DMS153 (cell line): ENCODE results near the gene TDP1.
"Not testable (repeated sequence)": the region's sequence is repeated elsewhere in the genome, so short reads cannot be mapped to it uniquely, and the experiment has no call there.

Experiments
- DNase-seq: peaks from one replicate; lab custom pipeline; 2025; lab: John Stamatoyannopoulos, UW

The TDP1 gene

GRCh38 chr14:90049390-90049789 lies 93.7 kb downstream of the TDP1 start:
- DNase-seq, result no peak

GRCh38 chr14:90050271-90050670 lies 94.5 kb downstream of the TDP1 start:
- DNase-seq, result no peak

- no peak for DNase-seq
Observed at GRCh38 chr14:90053044-90053443, 97.3 kb downstream of the TDP1 start.

- no peak for DNase-seq
Observed at GRCh38 chr14:90054803-90055202, 99.1 kb downstream of the TDP1 start.

GRCh38 chr14:90056826-90057225 lies 101.1 kb downstream of the TDP1 start:
- DNase-seq, result no peak

- no peak for DNase-seq
Observed at GRCh38 chr14:90058876-90059458, 103.2 kb downstream of the TDP1 start.

GRCh38 chr14:90060312-90060964 lies 104.7 kb downstream of the TDP1 start:
- peak; percentile 40 for DNase-seq

- no peak for DNase-seq
Observed at GRCh38 chr14:90060965-90061684, 105.4 kb downstream of the TDP1 start.

- DNase-seq, result no peak
Observed at GRCh38 chr14:90061685-90062126, 106.0 kb downstream of the TDP1 start, which contains the start of gene KCNK13. TSS of gene KCNK13 (plus strand) at chr14:90061994. CDS start at chr14:90062206, 212 bp downstream.

GRCh38 chr14:90062127-90062794 lies 106.5 kb downstream of the TDP1 start:
- no peak for DNase-seq

- DNase-seq, result no peak
Observed at GRCh38 chr14:90062822-90063539, 107.3 kb downstream of the TDP1 start.

GRCh38 chr14:90072350-90072749 lies 116.6 kb downstream of the TDP1 start:
- no peak for DNase-seq

- no peak for DNase-seq
Observed at GRCh38 chr14:90079576-90079975, 123.8 kb downstream of the TDP1 start.

- no peak for DNase-seq
Observed at GRCh38 chr14:90087433-90087832, 131.7 kb downstream of the TDP1 start.

- DNase-seq, result no peak
Observed at GRCh38 chr14:90088176-90088575, 132.4 kb downstream of the TDP1 start.

- not testable (repeated sequence) for DNase-seq
Observed at GRCh38 chr14:90089486-90089885, 133.8 kb downstream of the TDP1 start.

- no peak for DNase-seq
Observed at GRCh38 chr14:90091393-90091792, 135.7 kb downstream of the TDP1 start.

- DNase-seq, result peak; percentile 66
Observed at GRCh38 chr14:90093942-90094595, 138.3 kb downstream of the TDP1 start.
